Stimulated activated naive CD8-positive, alpha-beta T cell treated with anti-CD3 and anti-CD28 coated beads, Interleukin-15, Interleukin-2, amounts not matched to agents 100 U/mL and 50 U/mL, for 24 hours (primary cell): ENCODE measurements around the gene SLC38A3.
"Not testable (repeated sequence)": the region's sequence is repeated elsewhere in the genome, so short reads cannot be mapped to it uniquely, and the experiment has no call there.

Source experiments
- ATAC-seq: fragments of 150-1000 bp; cut with Tn5 transposase; one replicate; pipeline ENCODE4 v1.10.0; 2021
- DNase-seq: peaks from one replicate; pipeline ENCODE4 v3.0.0; 2021

SLC38A3 gene

DNA sequence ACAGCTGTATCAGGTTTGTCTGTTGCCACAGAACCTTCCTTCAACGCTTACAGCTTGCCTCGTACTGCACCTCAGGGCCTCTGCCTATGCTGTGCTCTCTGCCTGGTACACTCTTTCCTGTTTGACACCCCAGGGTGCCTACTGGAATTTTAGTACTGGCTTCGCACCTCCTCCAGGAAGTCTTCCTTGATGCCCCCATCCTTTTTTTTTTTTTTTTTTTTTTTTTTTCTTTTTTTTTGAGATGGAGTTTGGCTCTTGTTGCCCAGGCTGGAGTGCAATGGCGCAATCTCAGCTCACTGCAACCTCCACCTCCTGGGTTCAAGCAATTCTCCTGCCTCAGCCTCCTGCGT is 6.3 kb downstream of the SLC38A3 start:
- not testable (repeated sequence) for DNase-seq, ATAC-seq

DNA sequence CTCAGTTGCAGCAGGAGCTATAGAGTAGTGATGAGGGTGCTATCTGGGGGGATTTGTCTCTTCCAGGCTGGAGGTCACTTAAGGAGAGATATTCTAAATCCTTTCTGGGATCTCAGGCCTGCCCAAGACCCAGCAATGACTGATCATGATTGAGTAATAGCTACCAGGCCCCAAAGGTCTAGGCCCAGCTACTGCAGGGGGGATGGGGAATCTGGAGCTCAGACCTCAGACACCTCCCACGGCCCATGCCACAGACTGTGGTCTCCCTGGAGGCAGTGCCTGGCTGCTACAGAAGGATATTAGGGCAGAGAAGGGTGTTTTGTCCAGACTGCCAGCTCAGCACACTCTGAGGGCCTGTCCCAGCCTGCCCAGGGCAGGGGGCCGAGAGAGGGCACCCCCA is 6.9 kb downstream of the SLC38A3 start:
- peak; percentile 90 for ATAC-seq
- DNase-seq = peak; percentile 68

DNA sequence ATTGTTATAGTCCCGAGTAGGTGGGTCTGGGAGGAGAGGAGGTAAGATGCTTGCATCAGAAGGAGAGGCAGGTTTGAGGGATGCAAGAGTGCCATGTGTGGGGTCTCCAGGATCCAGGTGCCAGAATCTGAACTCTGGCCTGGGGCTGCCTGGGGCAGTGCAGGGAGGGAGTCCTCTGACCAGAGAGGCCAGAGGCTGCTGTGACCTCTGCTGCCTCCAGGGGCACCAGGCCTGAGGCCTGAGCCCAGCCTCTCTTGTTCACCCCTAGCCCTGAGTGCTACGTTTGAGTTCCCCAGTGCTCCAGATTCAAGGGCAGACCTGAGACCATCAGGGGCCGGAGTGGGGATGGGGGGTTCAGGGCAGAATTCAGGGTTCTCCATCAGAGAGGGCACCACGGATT is 7.4 kb downstream of the SLC38A3 start:
- no peak for DNase-seq
- no peak for ATAC-seq

DNA sequence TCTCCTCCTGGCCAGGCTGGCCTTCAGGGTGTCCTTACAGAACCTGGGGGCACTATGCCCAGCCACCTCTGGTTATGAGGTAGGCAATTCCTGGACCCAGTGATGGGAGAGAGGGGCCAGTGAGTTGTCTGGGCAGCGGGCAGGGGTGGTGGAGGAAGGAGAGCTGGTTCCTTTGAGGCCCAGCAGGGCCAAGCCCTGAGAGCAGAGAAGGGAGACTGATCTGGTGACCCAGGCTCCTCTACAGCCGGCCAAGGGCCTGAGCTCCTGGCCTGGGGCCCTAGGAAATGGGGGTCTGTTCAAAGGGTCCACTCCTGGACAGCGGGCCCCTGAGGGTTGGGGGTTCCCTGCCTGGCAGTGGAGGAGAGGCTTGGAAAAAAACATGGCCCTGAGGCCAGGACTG is 7.9 kb downstream of the SLC38A3 start:
- ATAC-seq (no peak), DNase-seq (no peak)

DNA sequence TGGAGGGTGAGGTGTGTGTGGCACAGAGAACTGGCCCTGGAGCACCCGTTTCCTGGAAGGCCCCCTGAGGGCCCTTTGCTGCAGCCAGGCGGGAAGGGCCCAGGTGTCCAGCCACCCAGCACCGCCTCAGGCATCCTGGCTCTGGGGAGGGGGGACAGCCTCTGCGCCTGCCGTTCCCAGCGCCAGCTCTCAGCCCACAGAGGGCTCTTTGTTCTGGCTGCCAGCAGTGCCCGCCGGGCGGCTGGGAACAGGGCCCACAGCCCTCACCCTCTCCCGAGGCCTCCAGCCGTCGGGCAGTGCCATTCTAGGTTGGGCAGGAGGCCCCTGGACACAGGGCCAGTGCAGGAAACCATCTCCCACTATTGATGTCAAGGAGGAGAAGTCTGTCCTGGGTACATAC is 8.3 kb downstream of the SLC38A3 start:
- ATAC-seq = no peak
- DNase-seq = no peak

DNA sequence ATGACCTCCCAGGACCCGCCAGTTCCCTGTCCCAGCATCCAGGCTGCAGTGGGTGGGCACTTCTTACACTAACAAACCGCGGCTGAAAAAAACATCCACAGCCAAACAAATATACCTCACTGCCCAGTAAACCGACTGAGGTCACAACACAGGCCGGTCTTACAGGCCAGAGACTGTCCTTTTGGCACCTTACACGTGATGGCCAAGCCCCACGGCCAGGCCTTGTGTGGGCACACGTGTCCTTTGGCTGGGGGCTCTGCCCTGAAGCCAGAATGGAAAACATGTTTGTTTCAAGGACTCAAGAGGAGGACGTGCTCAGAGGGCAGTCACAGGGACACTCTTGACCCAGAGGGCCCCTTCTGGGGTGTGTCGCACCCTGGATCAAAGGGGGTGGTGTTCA is 9.8 kb downstream of the SLC38A3 start:
- DNase-seq (no peak), ATAC-seq (no peak)

DNA sequence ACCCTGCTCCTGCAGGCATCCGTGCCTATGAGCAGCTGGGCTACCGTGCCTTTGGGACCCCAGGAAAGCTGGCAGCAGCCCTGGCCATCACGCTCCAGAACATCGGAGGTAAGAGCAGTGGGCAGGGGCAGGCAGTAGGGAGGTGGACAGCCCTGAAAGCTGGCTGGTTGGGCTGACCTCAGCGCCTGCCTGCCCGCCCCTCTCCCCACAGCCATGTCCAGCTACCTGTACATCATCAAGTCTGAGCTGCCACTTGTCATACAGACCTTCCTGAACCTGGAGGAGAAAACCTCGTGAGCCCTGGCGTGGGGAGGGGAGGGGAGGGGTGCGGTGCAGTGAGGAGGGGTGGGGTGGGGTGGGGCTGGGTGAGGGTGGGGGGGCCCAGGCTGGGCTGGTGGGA is 10.5 kb downstream of the SLC38A3 start:
- no peak for ATAC-seq
- DNase-seq = no peak

DNA sequence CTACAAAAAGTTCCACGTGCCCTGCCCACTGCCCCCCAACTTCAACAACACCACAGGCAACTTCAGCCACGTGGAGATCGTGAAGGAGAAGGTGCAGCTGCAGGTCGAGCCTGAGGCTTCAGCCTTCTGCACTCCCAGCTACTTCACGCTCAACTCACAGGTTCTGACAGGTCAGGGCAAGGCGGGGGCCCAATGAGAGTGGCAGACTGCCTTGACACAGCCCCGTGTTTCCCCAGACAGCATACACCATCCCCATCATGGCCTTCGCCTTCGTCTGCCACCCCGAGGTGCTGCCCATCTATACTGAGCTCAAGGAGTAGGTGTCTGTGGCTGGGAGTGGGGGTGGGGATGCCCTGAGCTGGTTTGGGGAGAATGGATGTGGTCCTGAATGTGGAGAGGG is 12.6 kb downstream of the SLC38A3 start:
- no peak for ATAC-seq

DNA sequence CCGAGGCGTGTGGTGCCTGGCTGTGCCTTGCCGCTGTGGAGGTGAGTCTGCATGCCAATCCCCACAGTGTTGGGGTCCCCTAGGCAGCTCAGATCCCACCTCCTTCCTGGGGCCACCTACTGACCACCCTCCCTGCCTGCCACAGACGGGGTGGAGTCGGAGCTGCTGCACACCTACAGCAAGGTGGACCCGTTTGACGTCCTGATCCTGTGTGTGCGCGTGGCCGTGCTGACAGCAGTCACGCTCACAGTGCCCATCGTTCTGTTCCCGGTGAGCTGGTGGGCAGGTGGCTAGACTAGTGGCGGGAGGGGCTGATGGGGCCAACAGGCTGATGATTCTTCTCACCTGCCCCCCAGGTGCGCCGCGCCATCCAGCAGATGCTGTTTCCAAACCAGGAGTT is 13.4 kb downstream of the SLC38A3 start:
- ATAC-seq (no peak), DNase-seq (no peak)

More for the DNA sequence above, 12.6 kb downstream of the SLC38A3 start:
- DNase-seq = no peak

DNA sequence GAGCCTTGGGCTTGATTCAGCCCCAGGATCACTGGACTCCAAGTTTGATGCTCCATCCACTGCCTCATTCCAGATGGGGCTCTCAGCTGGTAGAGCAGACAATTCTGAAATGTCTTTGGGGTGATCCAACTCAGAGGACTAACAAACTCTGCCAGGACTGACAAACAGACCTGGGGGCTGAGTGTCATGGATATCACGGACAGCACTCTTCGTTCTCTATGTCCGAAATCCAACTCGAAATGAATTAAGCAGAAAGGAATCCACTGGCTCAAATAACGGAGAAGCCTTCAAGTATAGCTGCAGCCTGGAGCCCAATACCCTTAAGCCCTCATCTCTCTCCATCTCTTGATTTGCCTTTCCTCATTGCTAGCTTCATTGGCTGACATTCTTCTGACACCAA is 14.2 kb downstream of the SLC38A3 start:
- DNase-seq (no peak), ATAC-seq (no peak)

DNA sequence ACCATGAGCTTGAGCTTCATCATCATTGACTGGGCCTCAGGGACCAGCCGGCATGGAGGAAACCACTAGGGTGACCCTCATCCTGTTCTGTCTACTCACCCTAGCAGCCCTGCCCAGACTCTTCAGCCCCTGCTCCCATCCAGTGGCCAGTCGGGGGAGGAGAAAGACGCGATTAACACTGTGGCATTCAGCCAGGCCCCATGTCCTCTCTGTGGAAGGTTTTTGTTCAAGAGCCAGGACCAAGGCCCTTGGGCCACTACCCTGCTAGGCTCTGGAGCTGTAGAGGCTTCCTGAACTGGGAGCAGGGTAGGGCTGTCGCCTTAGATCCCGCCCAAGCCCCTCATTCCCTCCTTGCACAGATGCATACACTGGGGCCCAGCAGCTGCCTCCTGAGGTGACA is 15.0 kb downstream of the SLC38A3 start:
- DNase-seq = no peak
- ATAC-seq = no peak

DNA sequence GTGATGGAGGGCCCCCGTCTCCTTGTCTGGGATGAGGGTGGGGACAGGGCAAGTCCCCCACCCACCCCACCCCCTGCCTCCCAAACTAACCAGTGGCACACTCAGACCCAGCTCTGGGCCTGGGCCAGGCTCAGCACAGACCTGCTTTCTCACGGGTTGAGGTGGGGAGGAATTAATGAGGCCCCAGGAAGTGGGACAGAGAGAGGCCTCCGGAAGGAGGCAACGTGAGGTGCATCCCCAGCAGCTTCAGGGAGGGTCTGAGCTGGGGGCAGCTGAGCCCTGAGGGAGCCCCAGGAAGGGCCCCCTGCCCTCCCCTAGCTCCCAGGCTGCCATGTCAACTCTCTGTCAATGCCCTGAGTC is 16.0 kb downstream of the SLC38A3 start:
- DNase-seq (no peak), ATAC-seq (no peak)

DNA sequence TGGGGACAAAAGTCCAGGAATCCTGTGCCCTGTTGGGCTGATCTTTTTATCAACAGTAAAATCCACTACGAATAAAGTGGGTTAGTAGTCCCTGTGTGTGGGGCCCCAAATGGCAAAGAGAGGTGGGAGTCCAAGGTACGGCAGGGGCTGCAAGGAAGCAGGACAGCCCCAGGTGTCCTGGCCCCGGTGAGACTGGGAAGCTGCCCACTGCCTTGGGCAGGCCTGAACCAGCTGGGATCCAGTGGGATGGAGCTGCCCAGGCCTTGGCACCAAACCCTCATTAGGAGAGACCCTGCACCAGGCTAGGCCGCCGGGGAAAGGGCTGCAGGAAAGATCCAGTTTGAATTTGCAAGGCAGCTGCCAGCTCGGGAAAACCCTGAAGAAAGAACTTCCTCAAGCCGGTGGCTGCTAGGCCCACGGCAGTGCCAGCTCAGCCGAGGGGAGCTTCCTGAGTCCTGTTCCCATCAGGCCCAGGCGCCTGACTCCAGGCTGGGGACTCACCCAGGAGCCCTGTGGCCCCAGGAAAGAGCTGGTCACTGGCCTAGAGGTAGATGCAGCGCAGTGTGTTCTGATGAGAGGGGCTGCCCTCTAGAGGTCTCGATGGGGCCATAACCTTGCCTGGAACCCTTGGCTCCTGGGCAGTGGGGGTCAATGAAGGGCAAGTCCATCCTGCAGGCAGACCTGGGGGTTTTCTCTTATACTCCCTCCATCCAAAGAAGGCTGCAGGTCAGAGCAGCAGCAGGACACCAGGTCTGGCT is 16.5 kb downstream of the SLC38A3 start:
- ATAC-seq (no peak), DNase-seq (no peak)

DNA sequence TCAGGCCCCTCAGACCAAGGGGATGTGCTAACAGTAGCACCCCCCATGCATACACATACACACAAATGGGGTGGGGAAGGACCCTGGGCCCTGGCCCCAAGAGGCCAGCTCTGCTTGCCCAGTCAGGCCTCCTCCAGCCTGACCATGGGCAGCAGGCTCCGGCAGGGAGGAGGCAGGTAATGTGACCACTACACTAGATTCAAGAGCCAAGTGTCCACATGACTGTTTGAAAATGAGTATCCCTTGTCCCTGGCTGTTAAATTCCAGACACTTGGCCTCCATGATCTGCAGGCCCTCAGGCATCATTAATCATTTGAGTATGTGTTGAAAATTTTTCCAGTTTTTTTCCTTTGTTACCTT is 17.1 kb downstream of the SLC38A3 start:
- DNase-seq (no peak), ATAC-seq (no peak)

DNA sequence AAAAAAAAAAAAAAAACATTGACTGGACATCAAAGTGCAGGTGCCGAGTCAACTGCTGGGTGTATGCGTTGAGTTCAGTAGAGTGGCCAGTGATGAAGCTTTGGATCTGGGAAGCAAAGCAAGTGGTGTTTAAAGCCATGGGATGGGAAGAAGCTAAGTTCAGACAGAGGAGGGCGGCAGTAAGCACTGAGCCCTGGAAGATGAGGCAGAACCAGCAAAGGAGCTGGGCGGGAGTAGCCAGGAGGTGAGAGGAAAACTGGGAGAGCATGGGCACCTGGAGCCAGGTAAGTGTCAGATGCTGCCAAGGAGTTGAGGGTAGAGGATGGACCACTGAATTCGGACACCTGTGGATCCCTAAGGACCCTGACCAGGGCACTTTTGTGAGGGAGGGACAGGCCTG is 19.6 kb downstream of the SLC38A3 start:
- no peak for ATAC-seq
- no peak for DNase-seq

DNA sequence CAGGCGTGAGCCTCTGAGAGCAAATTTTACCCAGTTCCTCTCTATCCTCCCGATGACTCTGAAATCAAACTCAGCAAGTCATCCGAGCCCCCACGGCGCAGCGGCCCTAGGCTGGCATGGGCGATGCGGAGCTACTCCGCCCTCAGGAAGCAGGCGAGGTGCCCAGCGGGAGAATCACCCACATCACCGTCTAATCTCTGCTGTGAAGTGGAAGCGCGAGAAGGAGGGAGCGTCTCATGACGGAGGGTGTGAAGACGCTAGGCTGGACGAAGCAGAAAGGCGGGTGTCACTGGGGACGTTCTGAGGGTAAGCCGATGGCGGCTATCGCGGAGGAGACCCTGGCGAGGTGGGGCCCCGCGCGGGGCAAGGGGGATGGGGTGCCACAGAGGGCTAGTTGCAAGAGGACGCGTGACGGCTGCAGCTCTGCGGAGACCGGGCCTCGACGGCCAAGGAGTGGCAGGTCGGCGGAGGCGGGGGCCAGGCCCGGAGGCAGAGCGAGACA is 21.9 kb downstream of the SLC38A3 start:
- DNase-seq (no peak), ATAC-seq (peak; percentile 24)

DNA sequence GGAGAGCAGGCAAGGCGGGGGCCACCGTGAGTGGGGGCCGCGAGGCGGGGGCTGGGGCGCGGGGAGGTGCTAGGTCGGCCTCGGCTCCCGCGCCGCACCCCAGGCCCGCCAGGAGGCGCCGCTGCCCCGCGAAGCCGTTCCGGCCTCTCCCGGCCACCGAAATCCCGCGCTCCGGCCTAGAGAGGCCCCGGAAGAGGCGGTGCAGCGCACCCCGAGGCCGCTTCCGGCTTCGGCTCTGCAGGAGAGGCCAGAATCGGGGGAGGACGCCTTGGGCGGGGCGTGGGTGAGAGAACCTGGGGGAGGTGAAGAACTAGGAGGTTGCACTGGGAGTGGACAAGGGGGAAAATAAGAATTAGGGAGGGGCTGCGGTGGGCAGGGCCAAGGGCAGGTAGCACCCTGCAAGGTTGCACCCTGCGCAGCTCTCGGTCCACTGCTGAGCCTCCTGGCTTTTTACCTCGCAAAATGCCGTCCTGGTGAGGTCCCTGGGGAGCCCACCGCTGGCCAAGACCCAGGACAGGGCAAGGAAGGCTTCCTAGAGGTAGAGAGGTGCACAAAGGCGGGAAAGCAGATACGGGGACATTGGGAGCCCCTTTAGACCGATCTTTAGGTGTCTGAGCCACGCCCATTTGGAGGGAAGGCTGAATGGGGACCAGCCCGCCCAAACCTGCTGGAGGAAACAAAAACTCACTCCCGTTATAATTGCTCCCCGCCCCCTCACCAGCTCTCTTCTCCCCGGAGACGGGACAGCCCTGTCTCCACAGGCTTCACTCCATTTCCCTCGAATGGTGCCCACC is 22.5 kb downstream of the SLC38A3 start:
- DNase-seq = peak; percentile 94
- peak; percentile 87 for ATAC-seq

DNA sequence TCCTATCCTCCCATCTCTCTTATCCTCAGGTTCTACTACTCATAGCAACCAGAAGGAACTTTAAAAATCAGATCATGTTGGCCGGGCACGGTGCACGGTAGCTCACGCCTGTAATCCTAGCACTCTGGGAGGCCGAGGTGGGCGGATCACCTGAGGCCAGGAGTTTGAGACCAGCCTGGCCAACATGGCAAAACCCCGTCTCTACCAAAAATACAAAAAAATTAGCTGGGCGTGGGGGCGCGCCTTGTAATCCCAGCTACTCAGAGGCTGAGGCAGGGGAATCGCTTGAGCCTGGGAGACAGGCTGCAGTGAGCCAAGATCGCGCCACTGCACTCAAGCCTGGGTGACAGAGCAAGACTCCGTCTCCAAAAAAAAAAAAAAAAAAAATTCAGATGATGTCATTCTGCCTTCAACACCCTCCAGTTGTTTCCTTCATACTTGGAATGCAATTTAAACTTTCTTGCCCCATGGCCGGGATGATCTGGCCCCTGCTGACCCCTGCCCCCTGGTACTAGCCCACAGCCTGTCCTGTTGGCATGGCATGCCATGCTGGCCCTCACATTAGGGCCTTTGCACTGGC is 23.2 kb downstream of the SLC38A3 start:
- not testable (repeated sequence) for ATAC-seq, DNase-seq

DNA sequence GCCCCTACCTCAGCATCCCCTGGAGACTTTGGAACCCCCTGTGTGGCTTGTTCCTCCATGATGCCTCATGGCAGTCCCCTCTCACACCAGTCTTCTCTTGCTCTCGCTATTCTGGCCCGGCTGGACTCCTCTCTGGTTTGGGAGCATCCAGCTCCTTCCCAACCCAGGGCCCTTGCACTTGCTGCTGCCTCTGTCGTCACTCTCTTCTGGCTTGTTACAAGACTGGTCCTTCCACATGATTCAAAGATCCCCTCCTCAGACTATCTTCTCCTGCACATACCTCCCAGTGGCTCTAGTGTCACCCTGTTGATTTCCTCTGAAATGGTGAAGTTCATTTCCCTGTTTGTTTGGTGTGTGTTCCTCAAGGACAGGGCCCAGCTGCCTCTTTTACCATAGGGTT is 24.4 kb downstream of the SLC38A3 start:
- DNase-seq = no peak
- ATAC-seq = no peak

DNA sequence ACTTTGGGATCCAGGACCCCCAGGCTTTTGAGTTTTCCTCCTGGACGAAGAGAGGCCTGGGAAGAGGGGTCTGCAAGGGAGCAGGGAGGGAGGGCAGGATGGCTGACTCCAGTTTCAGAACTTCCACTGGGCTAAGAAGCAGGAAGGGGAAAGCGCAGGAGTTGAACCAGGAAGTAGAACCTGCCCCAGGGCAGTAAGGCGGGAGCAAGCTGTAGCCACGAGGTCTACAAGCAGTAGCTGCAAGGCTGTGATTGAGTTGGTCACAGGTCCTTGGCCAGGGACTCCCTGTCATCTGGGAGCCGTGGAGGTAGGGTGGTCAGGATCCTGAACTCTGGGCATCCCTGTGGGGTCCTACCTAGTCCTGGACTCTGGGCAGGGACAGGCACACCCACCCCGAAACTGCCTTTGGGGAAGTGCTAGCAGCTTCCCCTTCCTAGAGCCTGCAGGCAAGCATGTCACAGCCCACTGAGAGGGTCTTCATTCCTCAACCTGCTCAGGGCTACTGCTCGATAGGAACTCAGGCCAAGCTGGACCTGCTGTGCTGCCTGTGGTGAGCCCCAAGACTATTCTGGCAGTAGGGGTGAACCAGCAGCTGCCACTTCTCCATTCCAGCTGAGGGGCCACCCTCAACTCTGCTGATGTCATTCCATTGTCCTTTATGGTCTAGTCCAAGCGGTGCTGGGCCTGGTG is 25.2 kb downstream of the SLC38A3 start:
- no peak for ATAC-seq
- DNase-seq = no peak

DNA sequence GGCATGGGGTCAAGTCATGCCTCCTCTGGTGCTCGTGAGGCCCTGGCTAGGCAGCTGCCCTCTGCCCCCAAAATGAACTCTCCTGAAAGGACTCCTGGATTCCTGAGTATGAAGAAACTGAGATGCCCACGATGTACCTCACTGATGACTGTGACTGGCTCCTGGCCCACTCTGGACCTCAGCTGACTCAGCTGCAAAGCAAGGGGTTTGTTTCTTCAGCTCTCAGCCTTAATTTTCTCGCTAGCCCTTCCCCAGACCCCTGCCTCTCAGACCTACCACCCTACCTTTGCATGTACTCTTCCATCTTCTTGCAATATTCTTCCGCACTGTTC is 25.7 kb downstream of the SLC38A3 start:
- ATAC-seq (no peak), DNase-seq (no peak)

DNA sequence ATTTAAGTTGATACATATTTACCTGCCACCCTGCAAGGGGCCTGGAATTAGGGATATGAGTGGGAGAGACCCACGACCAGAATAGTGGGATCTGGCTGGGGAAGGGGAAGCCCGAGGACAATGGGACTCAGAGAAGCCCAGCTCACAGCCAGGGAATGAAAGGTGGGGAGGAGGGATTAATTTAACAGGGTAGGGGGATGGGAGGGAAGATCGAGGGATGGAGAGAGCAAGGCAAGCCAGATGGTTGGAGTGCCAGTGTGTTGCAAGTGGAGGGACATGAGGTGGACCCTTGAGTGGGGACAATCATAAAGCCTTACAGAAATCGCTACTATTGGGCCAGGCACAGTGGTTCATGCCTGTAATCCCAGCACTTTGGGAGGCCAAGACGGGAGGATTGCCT is 26.5 kb downstream of the SLC38A3 start:
- ATAC-seq (no peak), DNase-seq (no peak)

DNA sequence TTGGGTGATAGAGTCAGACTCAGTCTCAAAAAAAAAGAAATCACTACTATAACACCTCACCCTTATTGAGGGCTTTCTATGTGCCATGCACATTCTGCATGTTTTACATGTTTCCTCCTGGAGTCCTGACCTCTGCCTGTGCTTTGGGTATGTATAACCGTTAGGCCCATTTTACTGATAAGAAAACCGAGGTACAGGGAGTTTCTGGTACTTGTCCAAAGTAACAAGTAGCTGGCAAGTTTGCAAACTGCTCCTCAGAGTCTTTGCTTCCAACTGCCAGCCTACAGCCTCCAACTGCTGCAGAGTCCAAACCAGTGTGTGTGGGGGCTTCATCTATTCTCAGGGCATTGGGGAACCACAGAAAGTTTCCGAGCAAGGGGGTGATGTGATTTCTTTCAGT is 27.2 kb downstream of the SLC38A3 start:
- ATAC-seq (no peak), DNase-seq (no peak)
